ENCODE data around the gene TSHZ2.

- no peak for TF ChIP-seq CTCF (IDR thresholded peaks at IDR 0.05)
- TF ChIP-seq POLR2A (IDR thresholded peaks at IDR 0.05): no peak
These were observed 293.2 kb downstream of the TSHZ2 start for GRCh38 chr20:53265304-53265875.
